ENCODE results near the gene ACTR5. TPM values are rescaled to one million over a fixed set of nuclear protein-coding genes. Genes with fewer than 3 reads are reported as not detected.

Gene ACTR5
- total RNA-seq, 1 donor from 2014 or later = 10.1 TPM

GRCh38 chr20:38769376-38770295 lies 21.4 kb downstream of the ACTR5 start:
- peaks cover 3% of the 10 kb centered on the region for H3K9me3 Mint-ChIP-seq (ENCODE audit: unreplicated experiment)
- H3K27me3 Mint-ChIP-seq (ENCODE audit: unreplicated experiment) = peaks cover 7% of the 10 kb centered on the region
- no peak overlapping the region for H3K27ac Mint-ChIP-seq (ENCODE audit: unreplicated experiment)
- peaks cover 22% of the 10 kb centered on the region for H3K36me3 Mint-ChIP-seq (ENCODE audit: unreplicated experiment)
- TF ChIP-seq CTCF (IDR thresholded peaks at IDR 0.05; ENCODE audit: partially characterized antibody, unreplicated experiment) = no peak
- no peak overlapping the region for H3K4me3 Mint-ChIP-seq (ENCODE audit: unreplicated experiment)
- no peaks in the 10 kb centered on the region for H3K4me1 Mint-ChIP-seq (ENCODE audit: low read depth, unreplicated experiment)
- no peak for DNase-seq

GRCh38 chr20:38770546-38770945 lies 22.3 kb downstream of the ACTR5 start:
- Mint-ChIP-seq H3K27me3 (ENCODE audit: unreplicated experiment) (peaks cover 7% of the 10 kb centered on the region), H3K4me3 (ENCODE audit: unreplicated experiment) (no peak overlapping the region), H3K27ac (ENCODE audit: unreplicated experiment) (no peak overlapping the region), H3K4me1 (ENCODE audit: low read depth, unreplicated experiment) (no peaks in the 10 kb centered on the region), H3K9me3 (ENCODE audit: unreplicated experiment) (peaks cover 3% of the 10 kb centered on the region), H3K36me3 (ENCODE audit: unreplicated experiment) (peaks cover 22% of the 10 kb centered on the region)
- DNase-seq = no peak
- TF ChIP-seq CTCF (IDR thresholded peaks at IDR 0.05; ENCODE audit: partially characterized antibody, unreplicated experiment) = no peak

GRCh38 chr20:38770970-38771369 lies 22.7 kb downstream of the ACTR5 start:
- DNase-seq = no peak
- peaks cover 22% of the 10 kb centered on the region for H3K36me3 Mint-ChIP-seq (ENCODE audit: unreplicated experiment)
- no peaks in the 10 kb centered on the region for H3K4me1 Mint-ChIP-seq (ENCODE audit: low read depth, unreplicated experiment)
- H3K9me3 Mint-ChIP-seq (ENCODE audit: unreplicated experiment) = peaks cover 3% of the 10 kb centered on the region
- H3K27me3 Mint-ChIP-seq (ENCODE audit: unreplicated experiment) = peaks cover 7% of the 10 kb centered on the region
- no peak for TF ChIP-seq CTCF (IDR thresholded peaks at IDR 0.05; ENCODE audit: partially characterized antibody, unreplicated experiment)
- H3K4me3 Mint-ChIP-seq (ENCODE audit: unreplicated experiment) = no peak overlapping the region
- H3K27ac Mint-ChIP-seq (ENCODE audit: unreplicated experiment) = no peak overlapping the region

GRCh38 chr20:38771621-38772020 lies 23.4 kb downstream of the ACTR5 start:
- no peak for TF ChIP-seq CTCF (IDR thresholded peaks at IDR 0.05; ENCODE audit: partially characterized antibody, unreplicated experiment)
- peaks cover 22% of the 10 kb centered on the region for H3K36me3 Mint-ChIP-seq (ENCODE audit: unreplicated experiment)
- H3K27me3 Mint-ChIP-seq (ENCODE audit: unreplicated experiment) = peaks cover 7% of the 10 kb centered on the region
- H3K27ac Mint-ChIP-seq (ENCODE audit: unreplicated experiment) = no peak overlapping the region
- peaks cover 3% of the 10 kb centered on the region for H3K9me3 Mint-ChIP-seq (ENCODE audit: unreplicated experiment)
- DNase-seq = no peak
- H3K4me1 Mint-ChIP-seq (ENCODE audit: low read depth, unreplicated experiment) = no peaks in the 10 kb centered on the region
- no peak overlapping the region for H3K4me3 Mint-ChIP-seq (ENCODE audit: unreplicated experiment)

GRCh38 chr20:38774167-38774566 lies 25.9 kb downstream of the ACTR5 start:
- no peak for TF ChIP-seq CTCF (IDR thresholded peaks at IDR 0.05; ENCODE audit: partially characterized antibody, unreplicated experiment)
- H3K27ac Mint-ChIP-seq (ENCODE audit: unreplicated experiment) = no peak overlapping the region
- no peak overlapping the region for H3K4me3 Mint-ChIP-seq (ENCODE audit: unreplicated experiment)
- H3K9me3 Mint-ChIP-seq (ENCODE audit: unreplicated experiment) = no peaks in the 10 kb centered on the region
- no peaks in the 10 kb centered on the region for H3K4me1 Mint-ChIP-seq (ENCODE audit: low read depth, unreplicated experiment)
- H3K27me3 Mint-ChIP-seq (ENCODE audit: unreplicated experiment) = peaks cover 7% of the 10 kb centered on the region
- peaks cover 22% of the 10 kb centered on the region for H3K36me3 Mint-ChIP-seq (ENCODE audit: unreplicated experiment)
- no peak for DNase-seq
